ENCODE results near the gene MAVS.

- TF ChIP-seq, protein P1, sequence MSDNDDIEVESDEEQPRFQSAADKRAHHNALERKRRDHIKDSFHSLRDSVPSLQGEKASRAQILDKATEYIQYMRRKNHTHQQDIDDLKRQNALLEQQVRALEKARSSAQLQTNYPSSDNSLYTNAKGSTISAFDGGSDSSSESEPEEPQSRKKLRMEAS (IDR thresholded peaks at IDR 0.05; ENCODE audit: low read depth, low read length) = no peak
- TF ChIP-seq POLR2A (IDR thresholded peaks at IDR 0.05; ENCODE audit: extremely low read depth, insufficient read length) (no peak), CTCF (IDR thresholded peaks at IDR 0.05; ENCODE audit: low read depth, low read length) (no peak)
Measured at GRCh38 chr20:3802524-3803239, 44.0 kb upstream of the MAVS start.
